Measurements from ENCODE around the gene SH2D1A.
"Not testable (repeated sequence)": the region's sequence is repeated elsewhere in the genome, so short reads cannot be mapped to it uniquely, and the experiment has no call there.

The SH2D1A gene

DNA sequence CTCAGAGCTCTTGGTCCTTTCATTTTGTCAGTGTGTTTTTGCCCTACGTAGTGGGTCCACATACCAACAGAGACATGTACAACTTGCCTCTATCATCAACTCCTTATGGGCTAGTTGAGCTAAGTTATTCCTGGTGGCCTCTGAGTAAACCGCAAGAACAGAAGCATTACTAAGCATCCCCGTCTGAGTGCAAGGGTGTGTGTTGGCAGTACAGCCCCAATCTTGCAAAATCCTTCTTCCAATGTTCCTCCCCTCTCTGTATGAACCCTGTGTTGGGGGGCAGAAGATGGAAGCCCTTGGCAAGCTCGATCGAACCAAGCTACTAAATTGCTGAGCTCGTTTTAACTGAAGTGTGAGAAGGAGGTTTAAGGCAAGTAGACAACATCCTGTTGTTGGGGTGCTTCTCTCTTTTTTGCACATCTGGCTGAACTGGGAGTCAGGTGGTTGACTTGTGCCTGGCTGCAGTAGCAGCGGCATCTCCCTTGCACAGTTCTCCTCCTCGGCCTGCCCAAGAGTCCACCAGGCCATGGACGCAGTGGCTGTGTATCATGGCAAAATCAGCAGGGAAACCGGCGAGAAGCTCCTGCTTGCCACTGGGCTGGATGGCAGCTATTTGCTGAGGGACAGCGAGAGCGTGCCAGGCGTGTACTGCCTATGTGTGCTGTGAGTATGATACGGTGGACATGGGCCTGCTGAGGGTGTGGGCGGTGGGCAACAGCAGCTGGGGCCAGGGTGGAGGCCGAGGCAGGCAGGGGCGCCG, at the start of gene SH2D1A:
Gene SH2D1A (plus strand): TSS at position 447 of the 760 bp plus-strand sequence. CDS start 80 bp downstream, at position 527.
- no peaks in the 10 kb centered on the region for H3K9me3 Mint-ChIP-seq
- peaks cover 0 to 2% of the 10 kb centered on the region in 2 donors for H3K4me1 Mint-ChIP-seq
- H3K27me3 Mint-ChIP-seq, result peaks cover 0 to 5% of the 10 kb centered on the region in 2 donors
- no peak within 1 kb of the TSS for H3K4me3 Mint-ChIP-seq
- H3K36me3 Mint-ChIP-seq, result no peaks in the 10 kb centered on the region
- no peak for DNase-seq
- H3K27ac Mint-ChIP-seq, result peak within 1 kb of the TSS; percentile 31
- ATAC-seq (replicated peaks), result no peak

GRCh38 chrX:124299323-124299722, 47.0 kb upstream of the SH2D1A start:
- not testable (repeated sequence) for H3K4me3 Mint-ChIP-seq, H3K27me3 Mint-ChIP-seq, H3K9me3 Mint-ChIP-seq

DNA sequence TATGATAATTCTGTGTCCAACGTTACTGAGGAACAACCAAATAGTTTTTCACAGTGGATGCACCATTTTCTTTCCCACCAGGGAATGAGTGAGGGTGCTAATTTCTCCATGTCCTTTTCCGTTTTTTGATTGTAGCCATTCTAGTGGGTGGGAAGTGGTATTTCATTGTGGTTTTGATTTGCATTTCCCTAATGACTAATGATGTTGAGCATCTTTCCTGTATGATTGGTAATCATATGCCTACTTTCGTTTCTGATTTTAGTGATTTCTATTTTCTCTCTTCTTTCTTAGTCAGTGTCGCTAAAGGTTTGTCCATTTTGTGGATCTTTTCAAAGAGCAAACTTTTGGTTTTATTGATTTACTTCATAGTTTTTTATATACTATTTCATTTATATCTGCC, 46.0 kb upstream of the SH2D1A start:
- DNase-seq (no peak), ATAC-seq (replicated peaks) (no peak)
- Mint-ChIP-seq H3K27ac (no peak overlapping the region), H3K4me3 (no peak overlapping the region), H3K9me3 (peaks cover 0 to 4% of the 10 kb centered on the region in 2 donors), H3K4me1 (peaks cover 0 to 3% of the 10 kb centered on the region in 2 donors), H3K27me3 (no peaks in the 10 kb centered on the region), H3K36me3 (no peaks in the 10 kb centered on the region)

More at GRCh38 chrX:124299323-124299722, 47.0 kb upstream of the SH2D1A start:
- ATAC-seq (replicated peaks); H3K4me1 Mint-ChIP-seq; H3K36me3 Mint-ChIP-seq; H3K27ac Mint-ChIP-seq; DNase-seq: not testable (repeated sequence)

DNA sequence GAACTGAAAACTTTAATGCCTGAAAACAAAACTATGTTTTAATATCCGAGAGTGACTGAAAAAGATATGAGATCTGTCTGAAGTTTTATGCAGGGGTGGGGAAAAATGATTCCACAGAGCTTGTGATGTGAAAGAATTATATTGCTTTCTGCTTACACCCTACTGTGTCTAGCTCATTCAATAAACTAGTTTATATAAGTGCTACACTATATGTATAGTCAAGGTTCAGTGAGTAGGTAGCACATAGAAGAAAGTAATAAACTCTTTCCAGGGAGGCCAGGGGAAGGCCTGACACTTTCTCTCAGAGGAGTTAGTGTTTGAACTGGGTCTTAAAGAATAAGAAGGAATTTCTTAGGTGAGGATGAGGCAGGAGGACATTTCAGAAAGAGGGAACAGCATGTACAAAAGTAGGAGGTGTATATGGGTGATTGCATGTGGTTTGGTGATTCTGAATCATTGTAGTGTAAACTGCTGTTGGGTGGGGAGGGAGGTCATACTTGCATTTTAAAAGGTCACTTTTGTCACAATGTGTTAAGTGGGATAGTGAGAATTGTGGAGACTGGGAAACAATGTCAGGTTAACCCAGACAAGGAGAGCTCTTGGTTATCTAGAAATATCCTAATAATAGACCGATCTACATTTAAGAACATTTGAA, 39.0 kb upstream of the SH2D1A start:
- H3K4me3 Mint-ChIP-seq, result no peak overlapping the region
- H3K9me3 Mint-ChIP-seq, result peaks cover 0 to 4% of the 10 kb centered on the region in 2 donors
- H3K27me3 Mint-ChIP-seq, result peaks cover 5% of the 10 kb centered on the region in 2 donors

DNA sequence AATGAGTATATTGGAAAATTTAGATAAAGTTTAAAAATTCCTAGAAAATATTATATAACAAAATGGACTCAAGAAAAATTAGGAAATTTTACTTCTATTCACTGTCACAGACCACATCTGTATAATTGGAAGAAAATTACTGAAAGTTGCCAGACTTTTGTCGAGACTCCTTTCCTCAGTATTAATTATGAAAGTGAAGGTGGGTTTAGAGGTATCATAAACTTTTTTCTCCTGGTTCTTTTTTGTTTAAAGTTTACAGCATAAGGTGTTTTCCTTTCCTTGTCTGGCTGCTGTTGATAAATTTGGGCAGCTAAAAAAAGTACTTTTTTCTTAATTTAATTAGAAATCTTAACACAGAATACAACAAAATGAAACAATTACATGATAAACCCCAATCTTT, 20.6 kb upstream of the SH2D1A start:
- DNase-seq, result no peak
- H3K27me3 Mint-ChIP-seq, result no peaks in the 10 kb centered on the region
- ATAC-seq (replicated peaks), result no peak
- H3K36me3 Mint-ChIP-seq, result no peaks in the 10 kb centered on the region
- no peaks in the 10 kb centered on the region for H3K4me1 Mint-ChIP-seq
- no peak overlapping the region for H3K4me3 Mint-ChIP-seq
- H3K27ac Mint-ChIP-seq, result no peak overlapping the region
- no peaks in the 10 kb centered on the region for H3K9me3 Mint-ChIP-seq

More for the DNA sequence above, 39.0 kb upstream of the SH2D1A start:
- DNase-seq, result no peak
- ATAC-seq (replicated peaks), result no peak
- H3K4me1 Mint-ChIP-seq, result no peaks in the 10 kb centered on the region
- H3K27ac Mint-ChIP-seq, result no peak overlapping the region
- H3K36me3 Mint-ChIP-seq, result no peaks in the 10 kb centered on the region

- Mint-ChIP-seq H3K4me3 (no peak overlapping the region), H3K27ac (no peak overlapping the region), H3K4me1 (peaks cover 0 to 3% of the 10 kb centered on the region in 2 donors), H3K9me3 (peaks cover 0 to 4% of the 10 kb centered on the region in 2 donors), H3K36me3 (no peaks in the 10 kb centered on the region), H3K27me3 (no peaks in the 10 kb centered on the region)
- ATAC-seq (replicated peaks), result no peak
- no peak for DNase-seq
Observed at GRCh38 chrX:124328765-124329164, 17.6 kb upstream of the SH2D1A start.

- no peaks in the 10 kb centered on the region for H3K36me3 Mint-ChIP-seq
- DNase-seq (no peak), ATAC-seq (replicated peaks) (no peak)
- H3K9me3 Mint-ChIP-seq, result peaks cover 0 to 4% of the 10 kb centered on the region in 2 donors
- H3K4me3 Mint-ChIP-seq, result no peak within 1 kb of the TSS
- no peaks in the 10 kb centered on the region for H3K27me3 Mint-ChIP-seq
- H3K27ac Mint-ChIP-seq, result no peak within 1 kb of the TSS
- peaks cover 2 to 6% of the 10 kb centered on the region in 2 donors for H3K4me1 Mint-ChIP-seq
Observed at GRCh38 chrX:124332481-124333424, 13.6 kb upstream of the SH2D1A start, which contains the start of gene TEX13D. Gene TEX13D (plus strand): TSS chrX:124332660. CDS start chrX:124332918, 258 bp downstream.

DNA sequence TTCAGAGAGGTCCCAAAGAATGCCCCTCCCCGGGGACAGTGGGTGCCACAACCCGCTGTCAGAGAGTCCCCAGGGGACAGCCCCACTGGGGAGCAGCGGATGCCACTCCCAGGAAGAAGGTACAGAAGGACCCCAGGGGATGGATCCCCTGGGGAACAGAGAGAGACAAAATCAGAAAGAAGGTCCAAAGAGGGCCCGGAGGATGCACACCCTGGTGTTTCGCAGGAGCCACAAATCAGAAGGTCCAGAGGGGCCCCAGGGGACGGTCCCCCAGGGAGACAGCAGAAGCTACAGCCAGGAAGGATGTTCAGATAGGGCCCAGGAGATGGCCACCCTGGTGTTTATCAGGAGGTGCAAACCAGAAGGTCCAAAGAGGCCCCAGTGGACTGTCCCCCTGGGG, 12.5 kb upstream of the SH2D1A start:
- H3K36me3 Mint-ChIP-seq, result no peaks in the 10 kb centered on the region
- no peaks in the 10 kb centered on the region for H3K27me3 Mint-ChIP-seq
- no peak overlapping the region for H3K27ac Mint-ChIP-seq
- peak in 1 of 2 donors; percentile 29 for ATAC-seq (replicated peaks)
- peak overlapping the region in 1 of 2 donors; percentile 39 for H3K4me3 Mint-ChIP-seq
- peaks cover 2 to 6% of the 10 kb centered on the region in 2 donors for H3K4me1 Mint-ChIP-seq
- DNase-seq, result no peak
- peaks cover 0 to 4% of the 10 kb centered on the region in 2 donors for H3K9me3 Mint-ChIP-seq

- not testable (repeated sequence) for H3K36me3 Mint-ChIP-seq; H3K4me1 Mint-ChIP-seq; H3K27me3 Mint-ChIP-seq; H3K9me3 Mint-ChIP-seq; DNase-seq; H3K27ac Mint-ChIP-seq; H3K4me3 Mint-ChIP-seq; ATAC-seq (replicated peaks)
Observed at GRCh38 chrX:124334555-124334954, 11.8 kb upstream of the SH2D1A start.

DNA sequence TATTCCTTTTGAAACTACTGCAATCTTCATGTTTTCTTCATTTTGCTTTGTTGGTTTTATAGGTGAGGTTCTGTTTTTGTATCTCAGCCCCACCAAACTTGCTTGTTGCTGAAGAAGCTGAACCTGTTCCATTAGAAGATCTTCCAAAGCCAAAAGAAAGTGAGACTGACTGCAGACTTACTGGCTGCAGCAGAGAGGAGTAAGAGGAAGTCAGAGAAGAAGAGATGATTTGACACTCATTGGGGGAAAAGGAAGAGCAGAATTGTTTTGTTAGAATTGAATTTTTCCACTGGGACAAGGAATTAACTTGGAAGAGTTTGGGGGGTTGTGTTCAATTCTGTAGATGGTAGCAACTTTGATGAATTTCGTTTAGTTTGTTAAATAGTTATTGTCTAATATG, 10.8 kb upstream of the SH2D1A start:
- Mint-ChIP-seq H3K27me3 (no peaks in the 10 kb centered on the region), H3K4me1 (peaks cover 2 to 6% of the 10 kb centered on the region in 2 donors), H3K36me3 (no peaks in the 10 kb centered on the region), H3K4me3 (no peak overlapping the region), H3K9me3 (peaks cover 0 to 4% of the 10 kb centered on the region in 2 donors), H3K27ac (no peak overlapping the region)
- ATAC-seq (replicated peaks), result no peak
- no peak for DNase-seq

GRCh38 chrX:124337916-124338315, 8.4 kb upstream of the SH2D1A start:
- Mint-ChIP-seq H3K4me1 (peaks cover 2 to 6% of the 10 kb centered on the region in 2 donors), H3K27ac (no peak overlapping the region), H3K9me3 (no peaks in the 10 kb centered on the region), H3K27me3 (no peaks in the 10 kb centered on the region), H3K36me3 (no peaks in the 10 kb centered on the region), H3K4me3 (no peak overlapping the region)
- DNase-seq (no peak), ATAC-seq (replicated peaks) (no peak)

DNA sequence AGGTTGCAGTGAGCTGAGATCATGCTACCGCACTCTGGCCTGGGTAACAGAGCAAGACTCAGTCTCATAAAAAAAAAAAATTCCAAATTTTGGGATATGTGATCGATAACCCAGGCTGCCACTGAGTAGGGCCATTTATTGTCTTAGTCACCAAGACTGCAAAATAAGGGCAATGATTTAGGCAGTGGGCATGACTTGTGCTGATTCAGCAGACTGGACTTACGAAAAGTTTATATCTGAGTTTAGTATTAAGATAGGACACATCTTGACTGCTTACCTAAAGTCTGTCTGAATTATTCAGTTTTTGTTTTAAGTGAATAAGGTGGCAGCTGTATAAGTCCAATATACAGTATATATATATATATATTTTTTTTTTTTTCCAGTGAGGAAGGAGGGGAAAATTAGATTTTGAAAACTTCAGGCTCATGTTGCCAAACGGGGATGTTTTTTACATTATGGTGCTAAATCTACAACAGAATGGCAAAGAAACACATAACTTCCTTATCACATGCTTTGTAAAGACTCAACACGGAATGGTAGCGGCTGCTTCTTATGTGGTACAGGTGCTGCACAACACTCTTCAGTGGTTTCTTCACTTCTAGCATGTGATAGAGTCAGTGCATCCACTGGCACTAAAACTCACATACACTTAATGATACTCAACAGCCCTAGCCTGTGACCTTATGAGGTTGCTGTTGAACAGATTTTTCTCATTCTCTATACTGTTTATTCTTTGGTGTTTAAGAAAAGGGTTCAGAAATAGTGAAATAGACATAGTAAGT, 7.4 kb upstream of the SH2D1A start:
- Mint-ChIP-seq H3K27ac (no peak overlapping the region), H3K9me3 (no peaks in the 10 kb centered on the region), H3K27me3 (no peaks in the 10 kb centered on the region), H3K4me1 (peaks cover 2% of the 10 kb centered on the region in 2 donors), H3K36me3 (no peaks in the 10 kb centered on the region), H3K4me3 (no peak overlapping the region)
- ATAC-seq (replicated peaks), result no peak
- no peak for DNase-seq

DNA sequence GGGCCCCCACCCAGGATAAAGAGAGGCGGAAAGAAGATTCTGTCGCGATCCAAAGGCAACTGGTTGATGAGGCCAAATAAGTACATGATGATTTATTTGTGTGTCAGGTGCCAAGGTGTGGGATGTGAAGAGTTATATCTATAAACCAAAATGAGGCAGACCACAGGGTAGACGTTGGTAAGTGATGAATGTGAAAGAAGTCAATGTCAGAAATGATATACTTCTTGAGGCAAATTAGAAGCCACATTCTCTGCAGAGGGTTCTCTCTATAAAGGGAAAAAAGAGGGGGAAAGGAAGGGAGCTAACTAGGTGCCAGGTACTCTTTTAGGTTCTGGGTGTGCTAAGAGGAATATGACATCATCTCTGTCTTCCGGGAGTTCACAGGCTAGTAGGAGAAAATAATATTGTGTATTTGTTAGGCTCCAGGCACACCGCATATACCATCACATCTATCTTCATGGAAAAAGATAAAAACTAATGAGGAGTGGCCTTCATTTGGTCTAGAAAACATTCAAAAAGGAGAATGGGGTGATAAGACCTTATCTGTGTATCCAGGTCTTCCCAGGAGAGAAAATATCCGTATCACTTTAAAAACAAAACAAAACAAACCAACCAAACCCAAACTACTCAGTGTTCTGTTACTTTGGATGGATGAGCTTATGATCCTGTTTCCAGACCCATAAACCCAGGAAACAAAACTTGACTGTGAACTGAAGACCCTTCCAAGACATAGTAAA, 4.8 kb upstream of the SH2D1A start:
- DNase-seq, result no peak
- Mint-ChIP-seq H3K9me3 (no peaks in the 10 kb centered on the region), H3K36me3 (no peaks in the 10 kb centered on the region), H3K4me3 (no peak overlapping the region), H3K4me1 (peaks cover 0 to 2% of the 10 kb centered on the region in 2 donors), H3K27ac (no peak overlapping the region), H3K27me3 (no peaks in the 10 kb centered on the region)
- ATAC-seq (replicated peaks), result no peak

Data from stimulated activated naive B cell treated with anti-CD40 and anti-IgM and Interleukin-4, amounts not matched to agents 10 μg/mL and 1 μg/mL and 100 μg/mL, for 72 hours (primary cell).